K562 (cell line): ENCODE measurements around the gene HOXD12. TPM values are rescaled to one million over a fixed set of nuclear protein-coding genes. Genes with fewer than 3 reads are reported as not detected.

Experiments
- ATAC-seq: fragments of 200-7000 bp; cut with Tn5 transposase; 3 replicates; pipeline ENCODE4 v1.9.1; 2020; ENCODE audit warnings: moderate library complexity
- BruUV-seq: library from RNA; stranded (reverse); fragments of 400-500 nt; replicated peaks from 2 replicates; lab custom pipeline; 2021; lab: Mats Ljungman, UMichigan
- CTCF ChIA-PET: fragments of 300-600 bp; formaldehyde crosslinking; extraction: SDS; loops from one replicate; lab custom pipeline; 2021; ENCODE audit warnings: low intra/inter-chr PET ratio; lab: Yijun Ruan, JAX
- POLR2A ChIA-PET: fragments of 300-600, 350-650 bp; sonication (Branson Sonifier 250); formaldehyde crosslinking; extraction: SDS; loops from one replicate; lab custom pipeline; 2021; ENCODE audit warnings: antibody characterized with exemption, inconsistent platforms; lab: Yijun Ruan, JAX
- DNase-seq, 4 experiments: peaks; one replicate each; pipeline versions ENCODE4 v3.0.0 to v3.0.0-alpha.2; 2011 to 2018; ENCODE audit warnings: low spot score in 3 of 4, mixed read lengths in 3 of 4; ENCODE audit errors: extremely low read depth in 1 of 4
- FAIRE-seq: peaks from 2 replicates; lab custom pipeline; 2011; peaks lifted over from hg19 to GRCh38; lab: Jason Lieb, UNC
- H2AFZ ChIP-seq: 2 replicates; pipeline ENCODE4 v1.6.0; 2011; ENCODE audit warnings: low read depth, low read length, control low read depth, inconsistent platforms
- H3K27ac ChIP-seq: fragments of 200-600 bp; 3 replicates; pipeline ENCODE4 v1.8.0; 2011; ENCODE audit warnings: low read depth, mild to moderate bottlenecking, control low read depth, inconsistent platforms, low read length, moderate library complexity, mixed read lengths; ENCODE audit errors: extremely low read depth
- H3K27me3 ChIP-seq, 2 experiments: fragments of 300-600 bp in 1 of 2; 2 replicates in 1 of 2; 3 replicates in 1 of 2; pipeline versions ENCODE4 v1.6.0 to v1.8.0; 2011; ENCODE audit warnings: inconsistent platforms in 2 of 2, low read length in 2 of 2, mild to moderate bottlenecking in 1 of 2, mixed read lengths in 1 of 2, moderate library complexity in 1 of 2; ENCODE audit not compliant: control insufficient read depth in 2 of 2, insufficient read depth in 2 of 2
- H3K36me3 ChIP-seq: fragments of 300-600 bp; 3 replicates; pipeline ENCODE4 v1.8.0; 2011; ENCODE audit warnings: mild to moderate bottlenecking, low read length, inconsistent platforms; ENCODE audit not compliant: control insufficient read depth, insufficient read depth
- H3K4me1 ChIP-seq, 2 experiments: fragments of 200-600 bp in 1 of 2; replicated peaks in 1 of 2; 2 replicates in 1 of 2; 3 replicates in 1 of 2; pipeline versions ENCODE4 v1.5.1 to v1.8.0; 2011; ENCODE audit warnings: inconsistent platforms in 2 of 2, low read length in 2 of 2, mild to moderate bottlenecking in 1 of 2, mixed read lengths in 1 of 2, moderate library complexity in 1 of 2; ENCODE audit not compliant: control insufficient read depth in 2 of 2, insufficient read depth in 2 of 2
- H3K4me2 ChIP-seq: 2 replicates; pipeline ENCODE4 v1.6.1; 2011; ENCODE audit warnings: low read length, control low read depth, inconsistent platforms, mixed read lengths; ENCODE audit not compliant: insufficient read depth
- H3K4me3 ChIP-seq: fragments of 200-600 bp; sonication (generic), shearing (Covaris generic); 2 replicates; pipeline ENCODE4 v1.5.1; 2016; ENCODE audit warnings: control low read depth, inconsistent platforms
- H3K79me2 ChIP-seq: fragments of 200-600 bp; 3 replicates; pipeline ENCODE4 v1.8.0; 2011; ENCODE audit warnings: low read length, inconsistent platforms; ENCODE audit not compliant: control insufficient read depth, insufficient read depth
- H3K9ac ChIP-seq, 2 experiments: 2 replicates each; pipeline versions ENCODE4 v1.6.0 to v1.6.1; 2011; ENCODE audit warnings: low read depth in 2 of 2, low read length in 2 of 2, control low read depth in 1 of 2, inconsistent platforms in 1 of 2, mild to moderate bottlenecking in 1 of 2, mixed read lengths in 1 of 2; ENCODE audit not compliant: insufficient read depth in 1 of 2
- H3K9me1 ChIP-seq: one replicate; pipeline ENCODE4 v1.6.0; 2011; ENCODE audit warnings: inconsistent platforms, mild to moderate bottlenecking, low read length, moderate library complexity; ENCODE audit not compliant: control insufficient read depth, insufficient read depth
- H3K9me3 ChIP-seq: replicated peaks from 2 replicates; pipeline ENCODE4 v1.5.1; 2011; ENCODE audit warnings: low read depth, low read length, inconsistent platforms; ENCODE audit not compliant: control insufficient read depth, insufficient read depth
- H4K20me1 ChIP-seq: replicated peaks from 2 replicates; pipeline ENCODE4 v1.6.1; 2011; ENCODE audit warnings: low read length, inconsistent platforms, mixed read lengths; ENCODE audit not compliant: control insufficient read depth, insufficient read depth
- BMI1 ChIP-seq: fragments of 150-350 bp; IDR thresholded peaks from 2 replicates; pipeline ENCODE4 v1.6.1; 2014; ENCODE audit warnings: low read length
- CBX2 ChIP-seq: fragments of 200-600 bp; sonication (generic); IDR thresholded peaks from one replicate; pipeline ENCODE4 v1.6.1; 2012; ENCODE audit warnings: mild to moderate bottlenecking, low read length, inconsistent platforms; ENCODE audit not compliant: insufficient read depth, poor library complexity, severe bottlenecking
- CBX8 ChIP-seq: fragments of 200-600 bp; sonication (generic); IDR thresholded peaks from 2 replicates; pipeline ENCODE4 v1.6.1; 2012; ENCODE audit warnings: borderline replicate concordance, mixed run types, low read depth, mild to moderate bottlenecking, moderate library complexity, mixed read lengths, low read length, control low read depth, inconsistent platforms; ENCODE audit not compliant: poor library complexity, severe bottlenecking; ENCODE audit errors: extremely low read depth
- ETV6 ChIP-seq, 3 experiments: fragments of 150-350 bp in 1 of 3; sonication (generic) in 1 of 3; formaldehyde crosslinking in 1 of 3; IDR thresholded peaks; 2 replicates each; pipeline versions ENCODE4 v1.6.1 to v1.8.0; 2014 to 2022; ENCODE audit warnings: borderline replicate concordance in 2 of 3, low read depth in 2 of 3, antibody characterized with exemption in 1 of 3, low read length in 1 of 3, mild to moderate bottlenecking in 1 of 3, missing genetic modification reagents in 1 of 3
- FOSL1 ChIP-seq: fragments of 200-800 bp; sonication (Bioruptor generic); conservative IDR thresholded peaks from 2 replicates; pipeline ENCODE4 v1.6.1; 2016; ENCODE audit warnings: missing genetic modification characterization, missing compliant biosample characterization
- KDM1A ChIP-seq, 2 experiments: fragments of 450-650 bp; IDR thresholded peaks; 2 replicates each; pipeline ENCODE4 v1.6.1; 2016; ENCODE audit warnings: mild to moderate bottlenecking in 2 of 2
- RNF2 ChIP-seq: sonication (generic); IDR thresholded peaks from 2 replicates; pipeline ENCODE4 v1.6.1; 2016
- SNIP1 ChIP-seq: fragments of 450-650 bp; IDR thresholded peaks from 2 replicates; pipeline ENCODE4 v1.7.1; 2017; ENCODE audit warnings: low read depth, mild to moderate bottlenecking
- TEAD2 ChIP-seq: fragments of 450-650 bp; IDR thresholded peaks from 2 replicates; pipeline ENCODE4 v1.6.1; 2016; ENCODE audit warnings: missing genetic modification characterization, control low read depth, missing compliant biosample characterization
- ZFP36 ChIP-seq: fragments of 150-350 bp; IDR thresholded peaks from 2 replicates; pipeline ENCODE4 v1.6.1; 2018; ENCODE audit warnings: low read length, low read depth; ENCODE audit not compliant: partially characterized antibody
- ZFP91 ChIP-seq: sonication (generic); formaldehyde crosslinking; IDR thresholded peaks from 2 replicates; pipeline ENCODE4 v1.8.0; 2022; ENCODE audit warnings: mild to moderate bottlenecking, missing genetic modification reagents
- ZNF253 ChIP-seq: fragments of 250-450 bp; sonication (Bioruptor Pico); conservative IDR thresholded peaks from 2 replicates; pipeline ENCODE4 v1.6.1; 2021; ENCODE audit warnings: mild to moderate bottlenecking
- ZNF512 ChIP-seq: IDR thresholded peaks from 2 replicates; pipeline ENCODE4 v1.6.1; 2016; ENCODE audit warnings: missing genetic modification characterization, missing compliant biosample characterization
- WGBS: fragments of 100-300 bp; shearing (Covaris generic); methylation state at CpG from one replicate; pipeline ENCODE4 v1.1.6; 2016; ENCODE audit warnings: low coverage, mixed read lengths; ENCODE audit not compliant: insufficient coverage; ENCODE audit errors: missing lambda C conversion rate; 5-methylcytosine and 5-hydroxymethylcytosine counted together
- in situ Hi-C: fragments of 300-500 bp; cut with MboI; formaldehyde crosslinking; loops from 4 replicates; pipeline ENCODE4 v1.15.0; 2018; ENCODE audit warnings: inconsistent platforms, mixed read lengths
- intact Hi-C: fragments of 100-400 bp; cut with micrococcal nuclease; formaldehyde crosslinking; loops from 2 replicates; pipeline ENCODE4 v1.14.2; 2022
- polyA plus RNA-seq, 8 experiments: library from polyadenylated mRNA; depleted of rRNA in 4 of 8; stranded (reverse) in 5 of 8; unstranded in 3 of 8; fragments of >200 nt; fragmentation: Nextera tagmentation in 2 of 8; fragmentation: Illumina TruSeq in 1 of 8; extraction: Ambion mirVana in 2 of 8; extraction: Trizol in 1 of 8; gene quantifications; 2 replicates each; pipeline versions ENCODE4 v1.2.1 to v1.2.3, GENCODE V29; 2011 to 2014; ENCODE audit warnings: inconsistent platforms in 1 of 8, missing spikeins in 1 of 8
- total RNA-seq, 7 experiments: library from RNA; depleted of rRNA in 6 of 7; stranded (reverse); fragments of >200 nt in 6 of 7; fragmentation: Illumina TruSeq in 2 of 7; extraction: Trizol in 2 of 7; gene quantifications; 2 replicates each; pipeline versions ENCODE4 v1.2.1 to v1.2.3, GENCODE V29; 2011 to 2021; ENCODE audit warnings: low replicate concordance in 1 of 7

Gene HOXD12
- total and polyA plus RNA-seq, 9 of the 15 experiments (the other 6 are each of a cell fraction or from before 2014, with no cell fraction given), result not detected

GRCh38 chr2:176130957-176131847 is 31.6 kb downstream of the HOXD12 start:
- Histone ChIP-seq H3K27ac (no peak overlapping the region), H3K27me3 (peaks cover 46 to 67% of the 10 kb centered on the region in 2 experiments), H4K20me1 (0 out of 2 replicates have a peak, but pooled peaks cover 5% of the 10 kb centered on the region), H3K4me2 (peak overlapping the region; percentile 16; the same call in 1 of the 2 replicates), H3K36me3 (no peaks in the 10 kb centered on the region), H3K9me1 (no peaks in the 10 kb centered on the region), H3K9me3 (no peaks in the 10 kb centered on the region), H3K4me3 (no peak overlapping the region), H3K4me1 (peaks cover 0 to 21% of the 10 kb centered on the region in 2 experiments; a peak in 2 of 5 replicates), H3K79me2 (no peaks in the 10 kb centered on the region), H2AFZ (peak overlapping the region; percentile 28; the same call in 1 of the 2 replicates), H3K9ac (no peak overlapping the region)
- 6% methylated on average over 14 of the region's 15 CpGs for WGBS
- ChIA-PET CTCF (no interaction called here), POLR2A (interaction anchor here (0.9 to 1.7 kb wide), 2 partner anchors 316 to 486 kb away, joined by 3 read pairs; no protein-coding TSS in a partner anchor)
- BruUV-seq, result no TSS peak
- in situ Hi-C loops, result loop anchor here (25.0 kb wide), 2 partner anchors 681 to 1631 kb away; no protein-coding TSS in a partner anchor
- no peak for DNase-seq
- ATAC-seq, result no peak
- no peak for FAIRE-seq
- intact Hi-C loops, result no loop called here
- TF ChIP-seq KDM1A (IDR thresholded peaks at IDR 0.05), result no peak
- TF ChIP-seq ZNF512 (tag), result peak; percentile 48; the same call in 1 of the 2 replicates
- TF ChIP-seq ZNF253 (CRISPR knock-in tag), result no peak
- no peak for TF ChIP-seq ETV6 (IDR thresholded peaks at IDR 0.05; ENCODE audit: borderline replicate concordance in 1 of 2, low read depth in 2 of 2, low read length in 1 of 2)
- no peak for TF ChIP-seq ETV6 (CRISPR knock-in tag; IDR thresholded peaks at IDR 0.05; ENCODE audit: borderline replicate concordance)
- TF ChIP-seq TEAD2, result no peak
- peak; percentile 58; the same call in 1 of the 2 replicates for TF ChIP-seq RNF2
- no peak for TF ChIP-seq ZFP91
- TF ChIP-seq CBX2, result peak; percentile 99
- no peak for TF ChIP-seq SNIP1
- TF ChIP-seq ZFP36, result peak; percentile 40
- TF ChIP-seq CBX8, result peak; percentile 85
- peak; percentile 34 for TF ChIP-seq BMI1
- no peak for TF ChIP-seq FOSL1 (tag)
